Measurements from ENCODE around the gene VLDLR.

The VLDLR gene

GRCh38 chr9:2677915-2678889 is 56.6 kb downstream of the VLDLR start:
- Histone ChIP-seq H3K9ac (ENCODE audit: insufficient read length) (no peak overlapping the region), H3K4me3 (no peak overlapping the region), H3K9me3 (ENCODE audit: low read depth, low read length) (no peaks in the 10 kb centered on the region), H3K36me3 (ENCODE audit: insufficient read depth, low read length) (no peaks in the 10 kb centered on the region), H3K27ac (no peak overlapping the region)
- DNase-seq (ENCODE audit: low read depth, low spot score) = no peak
- no peak for TF ChIP-seq POLR2AphosphoS5 (IDR thresholded peaks at IDR 0.05; ENCODE audit: borderline replicate concordance, low read depth, low read length)
- TF ChIP-seq FOXP2 (optimal IDR thresholded peaks at IDR 0.05; ENCODE audit: control extremely low read depth, extremely low read length, insufficient read depth) = no peak
- no peak for TF ChIP-seq EZH2 (IDR thresholded peaks at IDR 0.05)

- H3K27ac ChIP-seq = no peak overlapping the region
- H3K9me3 ChIP-seq (ENCODE audit: low read depth, low read length) = no peaks in the 10 kb centered on the region
- H3K4me3 ChIP-seq = no peak overlapping the region
- H3K9ac ChIP-seq (ENCODE audit: insufficient read length) = no peak overlapping the region
- DNase-seq (ENCODE audit: low read depth, low spot score) = no peak
- no peaks in the 10 kb centered on the region for H3K36me3 ChIP-seq (ENCODE audit: insufficient read depth, low read length)
- TF ChIP-seq POLR2AphosphoS5 (IDR thresholded peaks at IDR 0.05; ENCODE audit: borderline replicate concordance, low read depth, low read length) = no peak
- TF ChIP-seq EZH2 (IDR thresholded peaks at IDR 0.05) = no peak
- no peak for TF ChIP-seq FOXP2 (optimal IDR thresholded peaks at IDR 0.05; ENCODE audit: control extremely low read depth, extremely low read length, insufficient read depth)
Measured at GRCh38 chr9:2679011-2679410, 57.4 kb downstream of the VLDLR start.

- DNase-seq (ENCODE audit: low read depth, low spot score) = no peak
- Histone ChIP-seq H3K4me3 (no peak overlapping the region), H3K9ac (ENCODE audit: insufficient read length) (no peak overlapping the region), H3K27ac (no peak overlapping the region), H3K9me3 (ENCODE audit: low read depth, low read length) (no peaks in the 10 kb centered on the region), H3K36me3 (ENCODE audit: insufficient read depth, low read length) (no peaks in the 10 kb centered on the region)
- TF ChIP-seq POLR2AphosphoS5 (IDR thresholded peaks at IDR 0.05; ENCODE audit: borderline replicate concordance, low read depth, low read length) = no peak
- TF ChIP-seq EZH2 (IDR thresholded peaks at IDR 0.05) = no peak
- TF ChIP-seq FOXP2 (optimal IDR thresholded peaks at IDR 0.05; ENCODE audit: control extremely low read depth, extremely low read length, insufficient read depth) = no peak
Measured at GRCh38 chr9:2681981-2682380, 60.4 kb downstream of the VLDLR start.

GRCh38 chr9:2686911-2687310 is 65.3 kb downstream of the VLDLR start:
- TF ChIP-seq FOXP2 (optimal IDR thresholded peaks at IDR 0.05; ENCODE audit: control extremely low read depth, extremely low read length, insufficient read depth) (no peak), POLR2AphosphoS5 (IDR thresholded peaks at IDR 0.05; ENCODE audit: borderline replicate concordance, low read depth, low read length) (no peak), EZH2 (IDR thresholded peaks at IDR 0.05) (no peak)
- Histone ChIP-seq H3K9ac (ENCODE audit: insufficient read length) (no peak overlapping the region), H3K4me3 (no peak overlapping the region), H3K36me3 (ENCODE audit: insufficient read depth, low read length) (no peaks in the 10 kb centered on the region; the same call in 1 of the 2 replicates), H3K9me3 (ENCODE audit: low read depth, low read length) (no peaks in the 10 kb centered on the region), H3K27ac (no peak overlapping the region)
- no peak for DNase-seq (ENCODE audit: low read depth, low spot score)

GRCh38 chr9:2688636-2689035 is 67.0 kb downstream of the VLDLR start:
- Histone ChIP-seq H3K4me3 (no peak overlapping the region), H3K9ac (ENCODE audit: insufficient read length) (no peak overlapping the region), H3K36me3 (ENCODE audit: insufficient read depth, low read length) (no peaks in the 10 kb centered on the region; the same call in 1 of the 2 replicates), H3K27ac (peak overlapping the region; percentile 55; the same call in 1 of the 2 replicates), H3K9me3 (ENCODE audit: low read depth, low read length) (no peaks in the 10 kb centered on the region)
- no peak for DNase-seq (ENCODE audit: low read depth, low spot score)
- TF ChIP-seq EZH2 (IDR thresholded peaks at IDR 0.05) = no peak
- TF ChIP-seq POLR2AphosphoS5 (IDR thresholded peaks at IDR 0.05; ENCODE audit: borderline replicate concordance, low read depth, low read length) = no peak
- TF ChIP-seq FOXP2 (optimal IDR thresholded peaks at IDR 0.05; ENCODE audit: control extremely low read depth, extremely low read length, insufficient read depth) = no peak

- DNase-seq (ENCODE audit: low read depth, low spot score) = no peak
- Histone ChIP-seq H3K4me3 (no peak overlapping the region), H3K27ac (no peak overlapping the region), H3K9ac (ENCODE audit: insufficient read length) (no peak overlapping the region), H3K9me3 (ENCODE audit: low read depth, low read length) (no peaks in the 10 kb centered on the region), H3K36me3 (ENCODE audit: insufficient read depth, low read length) (no peaks in the 10 kb centered on the region; the same call in 1 of the 2 replicates)
- TF ChIP-seq EZH2 (IDR thresholded peaks at IDR 0.05) (no peak), POLR2AphosphoS5 (IDR thresholded peaks at IDR 0.05; ENCODE audit: borderline replicate concordance, low read depth, low read length) (no peak), FOXP2 (optimal IDR thresholded peaks at IDR 0.05; ENCODE audit: control extremely low read depth, extremely low read length, insufficient read depth) (no peak)
Measured at GRCh38 chr9:2691212-2691611, 69.6 kb downstream of the VLDLR start.

GRCh38 chr9:2691626-2692025 is 70.0 kb downstream of the VLDLR start:
- no peak overlapping the region for H3K27ac ChIP-seq
- no peak overlapping the region for H3K4me3 ChIP-seq
- TF ChIP-seq POLR2AphosphoS5 (IDR thresholded peaks at IDR 0.05; ENCODE audit: borderline replicate concordance, low read depth, low read length) (no peak), FOXP2 (optimal IDR thresholded peaks at IDR 0.05; ENCODE audit: control extremely low read depth, extremely low read length, insufficient read depth) (no peak), EZH2 (IDR thresholded peaks at IDR 0.05) (no peak)
- no peak overlapping the region for H3K9ac ChIP-seq (ENCODE audit: insufficient read length)
- no peak for DNase-seq (ENCODE audit: low read depth, low spot score)
- H3K36me3 ChIP-seq (ENCODE audit: insufficient read depth, low read length) = no peaks in the 10 kb centered on the region; the same call in 1 of the 2 replicates
- H3K9me3 ChIP-seq (ENCODE audit: low read depth, low read length) = no peaks in the 10 kb centered on the region

GRCh38 chr9:2693056-2693455 is 71.5 kb downstream of the VLDLR start:
- no peaks in the 10 kb centered on the region for H3K9me3 ChIP-seq (ENCODE audit: low read depth, low read length)
- H3K9ac ChIP-seq (ENCODE audit: insufficient read length) = no peak overlapping the region
- DNase-seq (ENCODE audit: low read depth, low spot score) = no peak
- TF ChIP-seq FOXP2 (optimal IDR thresholded peaks at IDR 0.05; ENCODE audit: control extremely low read depth, extremely low read length, insufficient read depth) (no peak), EZH2 (IDR thresholded peaks at IDR 0.05) (no peak), POLR2AphosphoS5 (IDR thresholded peaks at IDR 0.05; ENCODE audit: borderline replicate concordance, low read depth, low read length) (no peak)
- no peak overlapping the region for H3K4me3 ChIP-seq
- H3K36me3 ChIP-seq (ENCODE audit: insufficient read depth, low read length) = no peaks in the 10 kb centered on the region; the same call in 1 of the 2 replicates
- no peak overlapping the region for H3K27ac ChIP-seq

All from SK-N-MC (cell line).